Measurements from ENCODE around the gene MOB3A.

The MOB3A gene

DNA sequence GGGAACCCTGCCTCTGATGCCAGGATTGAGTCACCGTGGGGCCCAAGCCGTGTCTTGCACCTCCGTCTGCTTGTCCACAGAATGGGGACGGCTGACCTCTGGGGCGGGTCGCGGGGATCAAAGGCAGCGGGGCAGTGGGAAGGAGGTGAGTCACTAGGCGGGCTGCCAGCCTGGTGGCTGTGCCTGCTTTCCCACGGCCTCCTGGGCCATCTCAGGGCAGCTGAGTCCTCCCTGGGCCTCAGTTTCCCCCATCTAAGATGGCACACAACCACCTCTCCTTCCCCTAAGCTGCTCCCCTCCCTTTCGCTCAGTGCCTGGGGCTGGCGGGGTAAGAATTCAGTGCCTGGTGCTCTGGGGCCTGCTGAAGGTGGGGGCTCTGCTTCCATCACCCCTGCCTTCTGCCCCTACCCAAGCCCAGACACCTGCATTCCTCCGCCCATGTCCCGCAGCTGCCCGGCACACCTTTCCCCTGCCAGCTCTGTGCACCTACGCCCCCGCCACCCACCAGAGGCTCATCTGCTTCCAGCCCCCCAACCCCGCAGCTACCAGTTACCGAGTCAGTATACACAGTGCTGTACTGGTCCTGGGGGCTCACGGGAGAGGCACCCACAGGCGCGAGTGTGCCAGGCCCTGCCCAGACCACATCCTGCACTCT lies 48.5 kb downstream of the MOB3A start:
- no peak for ATAC-seq
- TF ChIP-seq, protein P1, sequence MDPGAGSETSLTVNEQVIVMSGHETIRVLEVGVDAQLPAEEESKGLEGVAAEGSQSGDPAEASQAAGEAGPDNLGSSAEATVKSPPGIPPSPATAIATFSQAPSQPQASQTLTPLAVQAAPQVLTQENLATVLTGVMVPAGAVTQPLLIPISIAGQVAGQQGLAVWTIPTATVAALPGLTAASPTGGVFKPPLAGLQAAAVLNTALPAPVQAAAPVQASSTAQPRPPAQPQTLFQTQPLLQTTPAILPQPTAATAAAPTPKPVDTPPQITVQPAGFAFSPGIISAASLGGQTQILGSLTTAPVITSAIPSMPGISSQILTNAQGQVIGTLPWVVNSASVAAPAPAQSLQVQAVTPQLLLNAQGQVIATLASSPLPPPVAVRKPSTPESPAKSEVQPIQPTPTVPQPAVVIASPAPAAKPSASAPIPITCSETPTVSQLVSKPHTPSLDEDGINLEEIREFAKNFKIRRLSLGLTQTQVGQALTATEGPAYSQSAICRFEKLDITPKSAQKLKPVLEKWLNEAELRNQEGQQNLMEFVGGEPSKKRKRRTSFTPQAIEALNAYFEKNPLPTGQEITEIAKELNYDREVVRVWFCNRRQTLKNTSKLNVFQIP (CRISPR knock-in tag; IDR thresholded peaks at IDR 0.05; ENCODE audit: borderline replicate concordance, low read depth), result no peak
- TF ChIP-seq, protein P2, sequence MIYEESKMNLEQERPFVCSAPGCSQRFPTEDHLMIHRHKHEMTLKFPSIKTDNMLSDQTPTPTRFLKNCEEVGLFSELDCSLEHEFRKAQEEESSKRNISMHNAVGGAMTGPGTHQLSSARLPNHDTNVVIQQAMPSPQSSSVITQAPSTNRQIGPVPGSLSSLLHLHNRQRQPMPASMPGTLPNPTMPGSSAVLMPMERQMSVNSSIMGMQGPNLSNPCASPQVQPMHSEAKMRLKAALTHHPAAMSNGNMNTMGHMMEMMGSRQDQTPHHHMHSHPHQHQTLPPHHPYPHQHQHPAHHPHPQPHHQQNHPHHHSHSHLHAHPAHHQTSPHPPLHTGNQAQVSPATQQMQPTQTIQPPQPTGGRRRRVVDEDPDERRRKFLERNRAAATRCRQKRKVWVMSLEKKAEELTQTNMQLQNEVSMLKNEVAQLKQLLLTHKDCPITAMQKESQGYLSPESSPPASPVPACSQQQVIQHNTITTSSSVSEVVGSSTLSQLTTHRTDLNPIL (CRISPR knock-in tag; IDR thresholded peaks at IDR 0.05; ENCODE audit: low read depth), result no peak
- peak; percentile 20; the same call in 1 of the 2 replicates for TF ChIP-seq ZFP3 (CRISPR knock-in tag; IDR thresholded peaks at IDR 0.05)

DNA sequence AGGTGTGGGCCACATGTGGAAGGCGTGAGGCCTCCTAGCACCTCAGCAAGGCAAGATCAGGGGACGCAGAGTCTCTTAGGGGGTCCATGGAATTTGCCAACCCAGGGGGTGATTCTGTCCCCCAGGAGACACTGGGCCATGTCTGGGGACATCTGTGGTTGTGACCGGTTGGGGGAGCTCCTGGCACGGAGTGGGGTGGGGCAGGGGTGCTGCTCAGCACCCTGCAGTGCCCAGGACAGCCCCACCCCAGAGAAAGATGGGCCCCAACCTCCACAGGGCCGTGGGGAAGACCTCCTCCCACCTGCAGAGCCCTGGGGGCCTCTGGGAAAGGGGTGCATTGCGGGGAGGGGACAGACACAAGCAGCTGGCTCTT lies 49.1 kb downstream of the MOB3A start:
- ATAC-seq, result no peak
- TF ChIP-seq RARB (CRISPR knock-in tag; IDR thresholded peaks at IDR 0.05), result no peak
- no peak for TF ChIP-seq ZNF565 (CRISPR knock-in tag; conservative IDR thresholded peaks at IDR 0.05; ENCODE audit: low read depth)
- no peak for TF ChIP-seq SNAI2 (CRISPR knock-in tag; IDR thresholded peaks at IDR 0.05)
- TF ChIP-seq TOX (CRISPR knock-in tag; IDR thresholded peaks at IDR 0.05; ENCODE audit: borderline replicate concordance), result no peak
- TF ChIP-seq, protein P1 (CRISPR knock-in tag; IDR thresholded peaks at IDR 0.05; ENCODE audit: borderline replicate concordance, low read depth), result no peak
- TF ChIP-seq ZC3H10 (CRISPR knock-in tag; IDR thresholded peaks at IDR 0.05), result no peak
- TF ChIP-seq, protein P3, sequence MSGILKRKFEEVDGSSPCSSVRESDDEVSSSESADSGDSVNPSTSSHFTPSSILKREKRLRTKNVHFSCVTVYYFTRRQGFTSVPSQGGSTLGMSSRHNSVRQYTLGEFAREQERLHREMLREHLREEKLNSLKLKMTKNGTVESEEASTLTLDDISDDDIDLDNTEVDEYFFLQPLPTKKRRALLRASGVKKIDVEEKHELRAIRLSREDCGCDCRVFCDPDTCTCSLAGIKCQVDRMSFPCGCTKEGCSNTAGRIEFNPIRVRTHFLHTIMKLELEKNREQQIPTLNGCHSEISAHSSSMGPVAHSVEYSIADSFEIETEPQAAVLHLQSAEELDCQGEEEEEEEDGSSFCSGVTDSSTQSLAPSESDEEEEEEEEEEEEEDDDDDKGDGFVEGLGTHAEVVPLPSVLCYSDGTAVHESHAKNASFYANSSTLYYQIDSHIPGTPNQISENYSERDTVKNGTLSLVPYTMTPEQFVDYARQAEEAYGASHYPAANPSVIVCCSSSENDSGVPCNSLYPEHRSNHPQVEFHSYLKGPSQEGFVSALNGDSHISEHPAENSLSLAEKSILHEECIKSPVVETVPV (CRISPR knock-in tag; IDR thresholded peaks at IDR 0.05), result no peak
- TF ChIP-seq, protein P4, sequence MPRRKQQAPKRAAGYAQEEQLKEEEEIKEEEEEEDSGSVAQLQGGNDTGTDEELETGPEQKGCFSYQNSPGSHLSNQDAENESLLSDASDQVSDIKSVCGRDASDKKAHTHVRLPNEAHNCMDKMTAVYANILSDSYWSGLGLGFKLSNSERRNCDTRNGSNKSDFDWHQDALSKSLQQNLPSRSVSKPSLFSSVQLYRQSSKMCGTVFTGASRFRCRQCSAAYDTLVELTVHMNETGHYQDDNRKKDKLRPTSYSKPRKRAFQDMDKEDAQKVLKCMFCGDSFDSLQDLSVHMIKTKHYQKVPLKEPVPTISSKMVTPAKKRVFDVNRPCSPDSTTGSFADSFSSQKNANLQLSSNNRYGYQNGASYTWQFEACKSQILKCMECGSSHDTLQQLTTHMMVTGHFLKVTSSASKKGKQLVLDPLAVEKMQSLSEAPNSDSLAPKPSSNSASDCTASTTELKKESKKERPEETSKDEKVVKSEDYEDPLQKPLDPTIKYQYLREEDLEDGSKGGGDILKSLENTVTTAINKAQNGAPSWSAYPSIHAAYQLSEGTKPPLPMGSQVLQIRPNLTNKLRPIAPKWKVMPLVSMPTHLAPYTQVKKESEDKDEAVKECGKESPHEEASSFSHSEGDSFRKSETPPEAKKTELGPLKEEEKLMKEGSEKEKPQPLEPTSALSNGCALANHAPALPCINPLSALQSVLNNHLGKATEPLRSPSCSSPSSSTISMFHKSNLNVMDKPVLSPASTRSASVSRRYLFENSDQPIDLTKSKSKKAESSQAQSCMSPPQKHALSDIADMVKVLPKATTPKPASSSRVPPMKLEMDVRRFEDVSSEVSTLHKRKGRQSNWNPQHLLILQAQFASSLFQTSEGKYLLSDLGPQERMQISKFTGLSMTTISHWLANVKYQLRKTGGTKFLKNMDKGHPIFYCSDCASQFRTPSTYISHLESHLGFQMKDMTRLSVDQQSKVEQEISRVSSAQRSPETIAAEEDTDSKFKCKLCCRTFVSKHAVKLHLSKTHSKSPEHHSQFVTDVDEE (CRISPR knock-in tag; IDR thresholded peaks at IDR 0.05), result no peak
- no peak for TF ChIP-seq BACH2 (CRISPR knock-in tag; IDR thresholded peaks at IDR 0.05; ENCODE audit: borderline replicate concordance)
- no peak for TF ChIP-seq ZNF8 (CRISPR knock-in tag; IDR thresholded peaks at IDR 0.05)
- TF ChIP-seq TCF4 (CRISPR knock-in tag; IDR thresholded peaks at IDR 0.05; ENCODE audit: borderline replicate concordance), result no peak
- no peak for TF ChIP-seq CSDC2 (CRISPR knock-in tag; IDR thresholded peaks at IDR 0.05)
- TF ChIP-seq, protein P5, sequence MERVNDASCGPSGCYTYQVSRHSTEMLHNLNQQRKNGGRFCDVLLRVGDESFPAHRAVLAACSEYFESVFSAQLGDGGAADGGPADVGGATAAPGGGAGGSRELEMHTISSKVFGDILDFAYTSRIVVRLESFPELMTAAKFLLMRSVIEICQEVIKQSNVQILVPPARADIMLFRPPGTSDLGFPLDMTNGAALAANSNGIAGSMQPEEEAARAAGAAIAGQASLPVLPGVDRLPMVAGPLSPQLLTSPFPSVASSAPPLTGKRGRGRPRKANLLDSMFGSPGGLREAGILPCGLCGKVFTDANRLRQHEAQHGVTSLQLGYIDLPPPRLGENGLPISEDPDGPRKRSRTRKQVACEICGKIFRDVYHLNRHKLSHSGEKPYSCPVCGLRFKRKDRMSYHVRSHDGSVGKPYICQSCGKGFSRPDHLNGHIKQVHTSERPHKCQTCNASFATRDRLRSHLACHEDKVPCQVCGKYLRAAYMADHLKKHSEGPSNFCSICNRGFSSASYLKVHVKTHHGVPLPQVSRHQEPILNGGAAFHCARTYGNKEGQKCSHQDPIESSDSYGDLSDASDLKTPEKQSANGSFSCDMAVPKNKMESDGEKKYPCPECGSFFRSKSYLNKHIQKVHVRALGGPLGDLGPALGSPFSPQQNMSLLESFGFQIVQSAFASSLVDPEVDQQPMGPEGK (CRISPR knock-in tag; IDR thresholded peaks at IDR 0.05; ENCODE audit: borderline replicate concordance), result no peak
- TF ChIP-seq, protein P2 (CRISPR knock-in tag; IDR thresholded peaks at IDR 0.05; ENCODE audit: low read depth), result no peak
- no peak for TF ChIP-seq ARNTL (CRISPR knock-in tag; IDR thresholded peaks at IDR 0.05; ENCODE audit: borderline replicate concordance, low read depth)
- no peak for TF ChIP-seq OSR1 (CRISPR knock-in tag; IDR thresholded peaks at IDR 0.05)

Data from SK-N-SH treated with all-trans-retinoic acid at 6 μM for 48 hours (cell line).